ENCODE measurements around the gene NEK3. TPM values are rescaled to one million over a fixed set of nuclear protein-coding genes. Genes with fewer than 3 reads are reported as not detected.

Gene NEK3
- total and polyA plus RNA-seq, 4 donors: 3.0 to 4.4 (median 3.9) TPM

GRCh38 chr13:52137489-52137888 lies 21.9 kb downstream of the NEK3 start:
- TF ChIP-seq FOXA2 (IDR thresholded peaks at IDR 0.05): no peak
- no peak for TF ChIP-seq FOXA1 (IDR thresholded peaks at IDR 0.05)
- no peak for TF ChIP-seq ATF3 (IDR thresholded peaks at IDR 0.05)
- no peak for TF ChIP-seq RAD21 (IDR thresholded peaks at IDR 0.05)
- TF ChIP-seq TAF1 (conservative IDR thresholded peaks at IDR 0.05): no peak
- TF ChIP-seq REST (IDR thresholded peaks at IDR 0.05): no peak
- TF ChIP-seq JUND (IDR thresholded peaks at IDR 0.05): no peak
- no peak for TF ChIP-seq MAX (IDR thresholded peaks at IDR 0.05)
- no peak for TF ChIP-seq SP1 (IDR thresholded peaks at IDR 0.05)
- TF ChIP-seq CTCF (IDR thresholded peaks at IDR 0.05; ENCODE audit: low read depth, low read length, missing input control): no peak
- TF ChIP-seq NR2F2 (IDR thresholded peaks at IDR 0.05): no peak
- TF ChIP-seq GABPA (IDR thresholded peaks at IDR 0.05 in 1 of 2, conservative IDR thresholded peaks at IDR 0.05 in 1 of 2): no peak
- TF ChIP-seq EGR1 (IDR thresholded peaks at IDR 0.05; ENCODE audit: low read depth in 2 of 2): no peak
- no peak for TF ChIP-seq ZBTB33 (IDR thresholded peaks at IDR 0.05)
- no peak for TF ChIP-seq RXRA (IDR thresholded peaks at IDR 0.05)
- no peak for TF ChIP-seq YY1 (IDR thresholded peaks at IDR 0.05)
- Histone ChIP-seq H3K4me1 (ENCODE audit: control insufficient read depth in 4 of 4, insufficient read depth in 4 of 4, low read length in 3 of 4) (no peaks in the 10 kb centered on the region), H3K4me3 (ENCODE audit: low read depth in 1 of 3, low read length in 3 of 3) (no peak overlapping the region), H3K9me3 (ENCODE audit: control insufficient read depth in 4 of 4, low read length in 3 of 4) (no peaks in the 10 kb centered on the region), H3K27me3 (ENCODE audit: control insufficient read depth in 4 of 4, insufficient read depth in 4 of 4, low read length in 3 of 4) (no peaks in the 10 kb centered on the region), H3K27ac (ENCODE audit: low read depth in 1 of 2, low read length in 2 of 2) (no peak overlapping the region), H3K9ac (ENCODE audit: low read depth in 1 of 2, low read length in 2 of 2) (no peak overlapping the region), H3K36me3 (ENCODE audit: control insufficient read depth in 4 of 4, insufficient read depth in 3 of 4, low read depth in 1 of 4, low read length in 3 of 4) (peaks cover 5 to 8% (median 6%) of the 10 kb centered on the region in 4 donors)
- no peak for DNase-seq (ENCODE audit: low spot score)
- WGBS: 93% methylated on average over 3 of the region's 3 CpGs

- Histone ChIP-seq H3K27me3 (ENCODE audit: control insufficient read depth in 4 of 4, insufficient read depth in 4 of 4, low read length in 3 of 4) (no peaks in the 10 kb centered on the region), H3K4me3 (ENCODE audit: low read depth in 1 of 3, low read length in 3 of 3) (no peak overlapping the region), H3K27ac (ENCODE audit: low read depth in 1 of 2, low read length in 2 of 2) (no peak overlapping the region), H3K9ac (ENCODE audit: low read depth in 1 of 2, low read length in 2 of 2) (no peak overlapping the region), H3K36me3 (ENCODE audit: control insufficient read depth in 4 of 4, insufficient read depth in 3 of 4, low read depth in 1 of 4, low read length in 3 of 4) (peaks cover 5 to 12% (median 7%) of the 10 kb centered on the region in 4 donors), H3K4me1 (ENCODE audit: control insufficient read depth in 4 of 4, insufficient read depth in 4 of 4, low read length in 3 of 4) (no peaks in the 10 kb centered on the region), H3K9me3 (ENCODE audit: control insufficient read depth in 4 of 4, low read length in 3 of 4) (no peaks in the 10 kb centered on the region)
- DNase-seq (ENCODE audit: low spot score): no peak
- TF ChIP-seq TAF1 (conservative IDR thresholded peaks at IDR 0.05) (no peak), EGR1 (IDR thresholded peaks at IDR 0.05; ENCODE audit: low read depth in 2 of 2) (no peak), FOXA1 (IDR thresholded peaks at IDR 0.05) (no peak), ATF3 (IDR thresholded peaks at IDR 0.05) (no peak), CTCF (IDR thresholded peaks at IDR 0.05; ENCODE audit: low read depth, low read length, missing input control) (no peak), HNF4A (conservative IDR thresholded peaks at IDR 0.05) (no peak), RAD21 (IDR thresholded peaks at IDR 0.05) (no peak)
Observed at GRCh38 chr13:52136763-52137162, 22.6 kb downstream of the NEK3 start.
